HG02678 (cell line): Measurements from ENCODE around the gene MCM3AP.
"Not testable (repeated sequence)": the region's sequence is repeated elsewhere in the genome, so short reads cannot be mapped to it uniquely, and the experiment has no call there.

Experiments
- ATAC-seq: cut with Tn5 transposase; IDR thresholded peaks from one replicate; pipeline ENCODE4 v1.9.1; 2021; ENCODE audit warnings: mild to moderate bottlenecking, moderate library complexity; ENCODE audit not compliant: unreplicated experiment

MCM3AP gene

GRCh38 chr21:46312949-46313348 is 27.5 kb upstream of the MCM3AP start:
- no peak for ATAC-seq

- no peak for ATAC-seq
These were observed 26.2 kb upstream of the MCM3AP start for GRCh38 chr21:46311568-46311967.

GRCh38 chr21:46310260-46310659 is 24.8 kb upstream of the MCM3AP start:
- ATAC-seq: not testable (repeated sequence)

GRCh38 chr21:46308431-46308830 is 23.0 kb upstream of the MCM3AP start:
- no peak for ATAC-seq

- no peak for ATAC-seq
These were observed 22.2 kb upstream of the MCM3AP start for GRCh38 chr21:46307625-46308024.

- no peak for ATAC-seq
These were observed 19.5 kb upstream of the MCM3AP start for GRCh38 chr21:46304955-46305354.

- ATAC-seq: no peak
These were observed 19.0 kb upstream of the MCM3AP start for GRCh38 chr21:46304437-46304836.

- no peak for ATAC-seq
These were observed 16.3 kb upstream of the MCM3AP start for GRCh38 chr21:46301759-46302158.

- no peak for ATAC-seq
These were observed 13.8 kb upstream of the MCM3AP start for GRCh38 chr21:46299167-46299566.

GRCh38 chr21:46297338-46298271 is 12.2 kb upstream of the MCM3AP start:
- ATAC-seq: no peak

GRCh38 chr21:46295996-46296752 is 10.8 kb upstream of the MCM3AP start:
- ATAC-seq: peak; percentile 72

- ATAC-seq: no peak
These were observed 9.9 kb upstream of the MCM3AP start for GRCh38 chr21:46295177-46295770.

GRCh38 chr21:46294647-46295176 is 9.3 kb upstream of the MCM3AP start:
- ATAC-seq: no peak

- ATAC-seq: no peak
These were observed 6.2 kb upstream of the MCM3AP start for GRCh38 chr21:46291561-46291960.

- no peak for ATAC-seq
These were observed 4.3 kb upstream of the MCM3AP start for GRCh38 chr21:46289655-46290179.

GRCh38 chr21:46287541-46287940 is 2.1 kb upstream of the MCM3AP start:
- no peak for ATAC-seq

GRCh38 chr21:46286648-46287002 is 1.2 kb upstream of the MCM3AP start:
- ATAC-seq: no peak

- ATAC-seq: peak; percentile 89
These were observed 593 bp upstream of the MCM3AP start, which contains the start of gene YBEY for GRCh38 chr21:46285761-46286647. Gene YBEY, plus strand, starts transcription at chr21:46286342. Its CDS starts 572 bp downstream, at chr21:46286914.

GRCh38 chr21:46284733-46285132 is 678 bp downstream of the MCM3AP start:
- no peak for ATAC-seq

GRCh38 chr21:46284077-46284644 is 1.2 kb downstream of the MCM3AP start:
- no peak for ATAC-seq
